ENCODE data around the gene HIGD1A. TPM values are rescaled to one million over a fixed set of nuclear protein-coding genes. Genes with fewer than 3 reads are reported as not detected.
A peak's percentile ranks its signal among the peaks of the same experiment; 100 is the strongest.

Gene HIGD1A
- total and polyA plus RNA-seq, 5 experiments from 2014 or later: 23.0 to 88.3 (median 70.8) TPM

DNA sequence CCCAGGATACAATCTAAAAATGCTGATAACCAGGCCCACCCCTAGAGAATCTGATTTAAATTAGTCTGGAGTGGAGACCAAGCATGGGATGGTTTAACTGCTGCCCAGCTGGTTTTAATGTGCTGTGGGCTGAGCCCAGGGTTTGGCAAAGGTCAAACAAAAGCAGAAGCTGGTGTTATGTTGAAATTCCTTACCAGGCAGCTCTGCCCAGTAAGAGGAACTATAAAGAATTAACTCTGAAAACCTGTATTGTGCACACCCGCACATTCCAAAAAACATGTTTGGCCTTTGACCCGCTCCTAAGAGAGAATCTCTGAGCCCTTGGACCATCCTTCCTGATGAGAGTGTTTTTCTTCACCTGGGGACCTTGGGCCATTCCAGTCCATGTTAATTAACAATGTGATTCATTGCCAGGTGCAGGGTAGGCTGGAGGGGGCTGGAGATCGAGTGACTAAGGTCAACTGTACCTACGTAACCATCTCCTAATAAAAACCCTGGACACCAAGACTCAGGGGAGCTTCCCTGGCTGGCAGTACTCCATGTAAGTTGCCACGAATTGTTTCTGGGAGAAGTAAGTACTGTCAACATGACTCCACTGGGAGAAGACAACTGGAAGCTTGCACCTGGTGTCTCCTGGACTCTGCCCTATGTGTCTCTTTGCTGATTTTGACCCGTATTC, 42.1 kb downstream of the HIGD1A start:
- ATAC-seq: no peak
- Mint-ChIP-seq H3K4me3 (no peak overlapping the region), H3K27ac (no peak overlapping the region), H3K4me1 (peaks cover 0 to 5% (median 0%) of the 10 kb centered on the region in 4 donors), H3K27me3 (peaks cover 0 to 12% (median 5%) of the 10 kb centered on the region in 5 donors), H3K9me3 (no peaks in the 10 kb centered on the region), H3K36me3 (no peaks in the 10 kb centered on the region)
- no peak for DNase-seq
- POLR2A ChIA-PET: interaction anchor here (0.6 kb wide), 1 partner anchor 185 kb away, joined by 3 read pairs; no protein-coding TSS in a partner anchor

DNA sequence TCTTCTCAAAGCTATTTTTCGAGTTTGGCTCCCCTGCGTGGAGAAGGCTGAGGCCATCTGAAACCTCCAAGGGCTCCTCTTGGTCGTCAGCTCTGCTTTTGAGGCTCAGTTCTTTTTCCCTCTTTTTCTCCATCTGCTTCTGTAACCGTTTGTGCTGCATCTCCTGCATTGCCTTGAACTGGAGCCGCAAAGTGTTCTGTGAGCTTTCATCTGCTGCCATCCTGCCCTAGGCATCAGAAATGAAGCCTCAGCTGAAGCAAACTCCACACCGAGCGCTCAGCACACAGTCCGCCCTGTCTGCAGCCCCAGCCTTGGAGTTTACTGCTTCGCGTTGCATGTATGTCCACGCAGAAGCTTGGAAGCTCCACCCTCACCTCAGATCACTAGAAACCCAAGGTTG, 46.2 kb downstream of the HIGD1A start:
- Mint-ChIP-seq H3K4me3 (no peak overlapping the region), H3K9me3 (no peaks in the 10 kb centered on the region), H3K27me3 (peaks cover 0 to 19% (median 7%) of the 10 kb centered on the region in 5 donors), H3K27ac (peak overlapping the region in 1 of 10 donors; percentile 66), H3K36me3 (no peaks in the 10 kb centered on the region), H3K4me1 (peaks cover 0 to 7% (median 2%) of the 10 kb centered on the region in 4 donors)
- ATAC-seq (no peak), DNase-seq (no peak)
- POLR2A ChIA-PET: interaction anchor here (0.6 kb wide), 1 partner anchor 155 kb away, joined by 3 read pairs; no protein-coding TSS in a partner anchor

DNA sequence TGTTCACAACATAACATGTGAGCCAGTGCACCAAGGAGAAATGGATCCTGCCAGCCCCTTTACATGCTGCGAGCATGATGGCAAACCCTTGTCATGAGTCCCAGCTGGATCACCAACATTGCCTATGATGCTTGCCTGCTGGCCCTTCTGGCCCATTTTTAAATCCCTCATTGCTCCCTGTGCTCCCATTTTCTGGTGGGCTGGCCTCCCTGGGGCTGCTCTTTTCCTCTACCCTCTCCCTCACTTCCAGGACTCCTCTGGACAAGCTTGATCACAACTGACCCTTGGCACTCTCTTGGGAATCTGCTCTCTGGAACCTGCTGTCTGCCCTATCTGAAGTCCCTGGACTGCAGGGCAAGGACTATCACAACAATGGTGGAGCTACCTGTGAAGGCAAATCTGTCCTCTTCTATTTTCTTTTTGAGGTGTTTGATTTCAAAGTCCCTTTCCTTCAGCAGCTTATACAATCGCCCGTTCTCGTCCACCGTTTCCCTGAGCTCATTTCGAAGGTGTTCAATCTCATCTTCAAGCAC, 47.5 kb downstream of the HIGD1A start:
- H3K27me3 Mint-ChIP-seq: peaks cover 0 to 19% (median 7%) of the 10 kb centered on the region in 5 donors
- H3K4me3 Mint-ChIP-seq: no peak overlapping the region
- H3K9me3 Mint-ChIP-seq: no peaks in the 10 kb centered on the region
- DNase-seq: no peak
- H3K27ac Mint-ChIP-seq: no peak overlapping the region
- H3K36me3 Mint-ChIP-seq: no peaks in the 10 kb centered on the region
- POLR2A ChIA-PET: no interaction called here
- no peak for ATAC-seq
- peaks cover 0 to 4% (median 2%) of the 10 kb centered on the region in 4 donors for H3K4me1 Mint-ChIP-seq

DNA sequence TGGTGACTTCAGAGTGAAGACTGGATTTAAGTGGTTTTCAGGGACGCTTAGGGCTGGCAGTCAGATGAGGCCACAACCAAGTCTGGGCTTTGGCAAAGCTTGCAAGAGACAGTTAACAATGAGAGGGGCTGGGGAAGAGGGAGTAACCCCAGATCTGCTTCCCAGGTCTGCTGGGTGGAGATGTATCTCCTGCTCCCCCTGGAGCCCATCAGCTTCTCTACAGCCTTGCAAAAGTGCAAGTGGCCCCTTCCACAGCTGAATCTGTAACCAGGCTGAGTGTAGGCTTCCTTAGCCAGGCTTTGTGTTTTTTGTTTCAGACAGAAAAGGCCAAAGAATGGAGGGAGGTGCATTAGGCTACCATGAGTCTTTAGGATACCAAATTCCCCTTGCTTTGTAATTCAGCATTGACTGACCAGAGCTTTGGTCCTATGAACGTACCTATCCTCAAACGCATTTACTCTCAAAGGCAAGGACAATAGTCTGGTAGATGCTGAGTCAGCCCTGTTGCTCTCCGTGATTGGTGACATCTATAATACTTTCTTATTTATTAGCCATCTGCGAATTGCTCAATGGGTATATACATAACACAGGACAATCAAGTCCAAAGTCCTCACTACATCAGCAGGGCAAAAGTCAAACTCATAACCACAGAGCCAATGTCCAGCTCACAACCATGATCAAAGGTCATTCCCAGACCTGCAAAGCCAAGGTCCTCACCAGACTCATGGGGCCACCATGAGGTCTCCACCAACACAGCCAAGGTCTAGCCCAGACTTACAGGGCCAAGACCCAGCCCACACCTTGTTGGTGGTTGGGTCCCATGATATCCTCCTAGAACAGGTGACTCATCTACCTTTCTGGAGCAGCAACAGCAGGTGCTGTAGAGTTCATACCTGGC, 48.4 kb downstream of the HIGD1A start:
- POLR2A ChIA-PET: no interaction called here
- H3K27me3 Mint-ChIP-seq: peaks cover 0 to 19% (median 7%) of the 10 kb centered on the region in 5 donors
- DNase-seq: no peak

DNA sequence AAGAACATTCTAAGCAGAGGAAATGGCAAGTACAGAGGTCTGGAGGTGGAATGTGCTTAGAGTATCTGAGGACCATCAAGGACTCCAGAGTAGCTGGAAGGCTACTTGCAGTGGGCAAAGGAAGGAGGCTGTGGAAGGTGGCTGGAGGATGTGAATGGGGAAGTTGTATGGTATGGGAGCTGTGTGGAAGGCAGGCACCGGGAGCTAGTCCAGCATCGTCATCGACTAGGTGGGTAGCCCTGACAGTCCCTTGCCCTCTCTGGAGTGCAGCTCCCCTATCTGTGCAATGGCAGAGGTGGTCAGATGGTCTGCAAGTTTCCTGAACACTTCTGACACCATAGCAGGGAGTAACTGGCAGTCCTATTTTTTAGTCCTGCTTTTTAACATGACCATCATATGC, 50.5 kb downstream of the HIGD1A start:
- POLR2A ChIA-PET: no interaction called here
- ATAC-seq (no peak), DNase-seq (no peak)
- no peaks in the 10 kb centered on the region for H3K36me3 Mint-ChIP-seq
- H3K27me3 Mint-ChIP-seq: peaks cover 0 to 16% (median 5%) of the 10 kb centered on the region in 5 donors
- H3K4me3 Mint-ChIP-seq: no peak overlapping the region
- H3K9me3 Mint-ChIP-seq: no peaks in the 10 kb centered on the region
- H3K27ac Mint-ChIP-seq: no peak overlapping the region
- peaks cover 0 to 5% (median 3%) of the 10 kb centered on the region in 4 donors for H3K4me1 Mint-ChIP-seq

More for the DNA sequence above, 48.4 kb downstream of the HIGD1A start:
- peak; percentile 44 to 59 for ATAC-seq
- Mint-ChIP-seq H3K4me3 (no peak overlapping the region), H3K9me3 (no peaks in the 10 kb centered on the region), H3K27ac (no peak overlapping the region), H3K36me3 (no peaks in the 10 kb centered on the region), H3K4me1 (peaks cover 0 to 3% (median 2%) of the 10 kb centered on the region in 4 donors)

DNA sequence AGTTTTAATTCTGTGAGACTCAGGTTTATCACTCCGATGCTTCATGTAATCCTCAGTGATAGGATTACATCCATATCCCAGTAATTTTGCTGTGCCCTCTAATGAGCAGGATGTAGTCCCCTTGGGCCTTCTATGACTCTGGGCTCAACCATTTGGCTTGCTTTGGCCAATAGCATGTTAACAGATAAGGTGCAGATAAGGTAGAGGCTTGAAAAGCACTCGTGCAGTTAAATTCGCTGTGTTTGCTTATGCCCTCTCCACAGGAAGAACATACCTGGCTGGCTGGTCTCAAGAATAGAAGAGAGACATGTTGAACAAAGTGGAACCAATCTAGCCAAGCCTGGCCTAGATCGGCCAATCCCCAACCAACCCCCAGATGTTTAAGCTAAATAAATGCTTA, 51.3 kb downstream of the HIGD1A start:
- ATAC-seq: no peak
- no peak for DNase-seq
- Mint-ChIP-seq H3K4me3 (no peak overlapping the region), H3K9me3 (no peaks in the 10 kb centered on the region), H3K27me3 (peaks cover 0 to 8% (median 2%) of the 10 kb centered on the region in 5 donors), H3K4me1 (peaks cover 1 to 12% (median 7%) of the 10 kb centered on the region in 4 donors), H3K36me3 (no peaks in the 10 kb centered on the region), H3K27ac (no peak overlapping the region)
- POLR2A ChIA-PET: no interaction called here

DNA sequence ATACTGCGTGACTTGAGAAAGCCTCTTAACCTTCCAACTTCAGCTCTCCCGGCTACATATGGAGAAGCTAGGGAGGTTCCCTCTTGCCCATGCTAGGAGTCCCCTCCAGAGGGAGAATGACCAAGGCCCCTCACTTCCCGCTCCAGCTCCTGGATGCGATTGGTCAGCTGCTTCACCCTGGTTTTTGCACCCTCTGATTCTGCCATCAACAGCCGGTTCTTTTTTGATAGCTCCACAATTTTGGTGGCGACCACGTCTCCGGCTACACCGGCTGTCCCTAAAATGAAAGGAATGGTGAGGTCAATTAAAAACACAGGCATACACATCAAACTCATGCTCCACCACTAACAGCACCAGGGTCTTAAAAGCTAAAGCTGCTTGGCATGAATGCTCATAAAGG, 51.8 kb downstream of the HIGD1A start:
- Mint-ChIP-seq H3K4me3 (no peak overlapping the region), H3K27me3 (peaks cover 0 to 7% (median 2%) of the 10 kb centered on the region in 5 donors), H3K9me3 (no peaks in the 10 kb centered on the region), H3K27ac (no peak overlapping the region), H3K36me3 (no peaks in the 10 kb centered on the region), H3K4me1 (peaks cover 1 to 17% (median 13%) of the 10 kb centered on the region in 4 donors)
- DNase-seq (no peak), ATAC-seq (no peak)
- POLR2A ChIA-PET: no interaction called here

DNA sequence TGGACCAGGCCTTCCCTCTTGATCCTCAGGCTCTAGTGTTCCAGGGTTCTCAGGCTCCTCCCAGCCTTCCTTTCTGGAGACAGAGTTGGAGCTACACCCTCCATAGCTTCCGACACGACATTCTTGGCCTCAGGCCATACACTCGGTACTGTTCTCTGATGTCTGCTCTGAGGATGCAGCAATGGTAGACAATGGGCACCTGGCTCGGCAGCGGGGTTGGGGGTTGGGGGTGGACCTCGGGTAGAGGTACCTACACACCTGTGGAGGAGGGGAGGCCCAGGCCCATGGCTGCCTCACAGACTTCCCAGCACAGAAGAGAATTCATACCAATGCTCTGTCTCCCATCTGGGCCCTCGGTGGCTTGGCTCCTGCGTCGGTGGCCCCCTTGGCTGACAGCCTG, 52.7 kb downstream of the HIGD1A start:
- Mint-ChIP-seq H3K4me3 (no peak overlapping the region), H3K9me3 (no peaks in the 10 kb centered on the region), H3K4me1 (peaks cover 1 to 22% (median 15%) of the 10 kb centered on the region in 4 donors), H3K27me3 (peaks cover 0 to 2% (median 0%) of the 10 kb centered on the region in 5 donors), H3K27ac (no peak overlapping the region), H3K36me3 (no peaks in the 10 kb centered on the region)
- no peak for ATAC-seq
- DNase-seq: no peak
- POLR2A ChIA-PET: no interaction called here

DNA sequence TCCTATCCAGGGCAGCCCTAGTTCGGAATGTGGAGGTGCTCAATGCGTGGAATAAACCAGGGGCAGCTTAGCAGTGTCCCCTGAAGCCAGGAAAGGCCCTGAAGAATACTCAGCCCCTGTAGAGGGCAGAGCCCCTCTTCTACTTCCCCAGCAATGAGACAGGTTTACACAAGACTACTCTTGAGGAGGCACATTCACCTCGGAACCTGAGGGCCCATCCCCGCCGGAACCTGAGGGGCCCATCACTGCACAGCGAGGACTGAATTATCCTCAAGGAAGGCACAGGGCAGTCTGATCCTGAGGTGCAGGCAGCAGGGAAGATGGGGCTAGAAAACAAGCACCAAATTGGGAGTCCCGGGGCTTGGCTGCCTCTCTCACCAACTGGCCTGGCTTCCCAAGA, 53.5 kb downstream of the HIGD1A start:
- no peak for ATAC-seq
- Mint-ChIP-seq H3K4me3 (no peak overlapping the region), H3K27me3 (no peaks in the 10 kb centered on the region), H3K27ac (no peak overlapping the region), H3K36me3 (no peaks in the 10 kb centered on the region), H3K9me3 (no peaks in the 10 kb centered on the region), H3K4me1 (peaks cover 1 to 23% (median 15%) of the 10 kb centered on the region in 4 donors)
- POLR2A ChIA-PET: no interaction called here
- no peak for DNase-seq

DNA sequence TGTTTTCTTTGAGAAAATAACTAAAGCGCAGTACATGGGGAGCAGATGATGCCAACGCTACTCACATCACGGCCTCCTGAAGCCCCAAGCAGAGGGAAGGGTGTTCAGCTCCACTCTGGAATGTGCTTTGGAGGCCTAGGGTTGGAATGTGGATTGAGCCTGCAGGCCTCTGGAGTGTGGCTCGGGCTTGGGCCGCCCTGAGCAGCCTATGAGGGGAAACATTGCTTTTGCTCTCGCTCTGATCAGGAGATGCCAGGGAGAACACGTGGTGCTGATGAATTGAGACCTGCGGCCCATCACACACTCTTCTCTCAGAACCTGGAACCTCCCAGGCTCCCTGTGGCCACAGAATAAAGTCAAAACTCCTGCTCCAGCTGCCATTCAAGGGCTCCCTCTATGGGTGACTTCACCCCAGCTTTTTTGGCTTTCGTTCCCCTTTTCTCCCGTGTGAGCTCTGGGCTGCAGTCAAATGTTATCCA, 54.5 kb downstream of the HIGD1A start:
- Mint-ChIP-seq H3K36me3 (no peaks in the 10 kb centered on the region), H3K4me3 (no peak overlapping the region), H3K27ac (peak overlapping the region in 2 of 10 donors; percentile 4 to 82), H3K9me3 (no peaks in the 10 kb centered on the region), H3K27me3 (no peaks in the 10 kb centered on the region), H3K4me1 (peaks cover 0 to 20% (median 14%) of the 10 kb centered on the region in 4 donors)
- POLR2A ChIA-PET: no interaction called here
- no peak for DNase-seq
- ATAC-seq: no peak

DNA sequence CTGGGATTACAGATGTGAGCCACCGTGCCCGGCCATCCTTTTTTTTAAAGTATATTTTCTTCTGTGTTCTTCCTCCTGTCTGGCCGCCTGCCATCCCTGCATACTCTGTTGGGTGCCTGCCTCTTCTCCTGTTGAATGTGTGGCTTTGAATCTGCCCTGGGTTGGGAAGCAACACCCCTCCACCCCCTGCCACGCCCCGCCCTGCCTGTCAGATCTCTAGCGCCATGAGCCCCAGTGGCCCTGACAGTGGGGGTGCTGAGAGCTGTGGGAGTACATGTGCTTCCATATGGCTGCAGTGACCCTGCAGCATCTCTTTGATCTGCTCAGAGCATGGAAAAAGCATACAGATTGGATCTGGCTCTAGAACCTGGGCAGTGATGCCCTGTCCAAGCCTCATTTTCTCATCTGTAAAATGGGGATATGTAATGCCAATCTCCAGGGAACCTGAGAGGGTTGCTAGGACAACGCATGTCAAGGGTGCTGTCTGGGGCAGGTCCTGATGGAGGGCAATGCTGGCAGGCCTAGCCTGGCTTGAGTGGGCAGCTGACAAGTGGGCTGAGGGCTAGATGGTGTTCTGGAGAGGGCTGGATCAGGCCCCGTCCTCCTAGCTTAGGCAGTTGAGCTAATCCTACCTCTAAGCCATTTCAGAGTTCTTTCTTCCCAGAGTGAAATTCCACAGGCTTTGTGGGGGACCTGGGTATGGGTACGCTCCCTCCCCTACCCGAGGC, 55.1 kb downstream of the HIGD1A start:
- DNase-seq (peak in 1 of 10 donors; percentile 12), ATAC-seq (no peak)
- peaks cover 0 to 20% (median 15%) of the 10 kb centered on the region in 4 donors for H3K4me1 Mint-ChIP-seq
- POLR2A ChIA-PET: no interaction called here
- no peak overlapping the region for H3K4me3 Mint-ChIP-seq
- no peaks in the 10 kb centered on the region for H3K36me3 Mint-ChIP-seq
- H3K27me3 Mint-ChIP-seq: no peaks in the 10 kb centered on the region
- H3K27ac Mint-ChIP-seq: peak overlapping the region in 1 of 10 donors; percentile 83
- no peaks in the 10 kb centered on the region for H3K9me3 Mint-ChIP-seq

DNA sequence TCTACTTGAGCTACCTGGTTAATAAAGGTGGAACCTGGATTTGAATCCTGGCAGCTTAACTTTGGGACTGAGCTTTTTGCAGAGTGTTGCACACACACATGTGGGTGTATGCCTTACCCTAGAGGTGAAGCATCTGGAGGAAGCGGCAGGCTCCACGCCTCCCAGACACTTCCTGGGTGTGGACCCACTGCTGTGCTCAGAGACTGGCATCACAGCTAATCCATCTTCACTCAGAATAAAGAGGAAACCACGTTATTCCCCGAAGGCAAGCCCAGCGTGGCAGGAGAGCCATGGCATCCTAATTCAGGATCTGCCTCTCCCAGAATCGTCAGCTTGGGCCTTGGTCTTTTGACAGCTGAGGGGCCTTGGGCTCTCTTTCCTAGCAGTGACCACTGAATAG, 56.7 kb downstream of the HIGD1A start:
- ATAC-seq (peak; percentile 42 to 75), DNase-seq (peak in 2 of 10 donors; percentile 12 to 19)
- POLR2A ChIA-PET: interaction anchor here (0.7 kb wide), 1 partner anchor 229 kb away, joined by 3 read pairs; no protein-coding TSS in a partner anchor
- H3K4me1 Mint-ChIP-seq: peaks cover 0 to 20% (median 15%) of the 10 kb centered on the region in 4 donors
- peak overlapping the region in 6 of 10 donors; percentile 51 to 84 (median 60) for H3K27ac Mint-ChIP-seq
- no peaks in the 10 kb centered on the region for H3K36me3 Mint-ChIP-seq
- H3K9me3 Mint-ChIP-seq: no peaks in the 10 kb centered on the region
- H3K4me3 Mint-ChIP-seq: no peak overlapping the region
- H3K27me3 Mint-ChIP-seq: no peaks in the 10 kb centered on the region
